Keratinocyte (primary cell): ENCODE measurements around the gene PLPP1.

Source experiments
- CTCF ChIP-seq, 3 experiments: IDR thresholded peaks in 1 of 3; conservative IDR thresholded peaks in 1 of 3; optimal IDR thresholded peaks in 1 of 3; 2 replicates in 2 of 3; 3 replicates in 1 of 3; pipeline versions ENCODE3 to v1.5.1; 2011; ENCODE audit warnings: low read length in 3 of 3, mild to moderate bottlenecking in 3 of 3, moderate library complexity in 2 of 3, control low read depth in 1 of 3, inconsistent platforms in 1 of 3; ENCODE audit not compliant: insufficient read depth in 2 of 3; ENCODE audit errors: extremely low read depth in 1 of 3
- EZH2 ChIP-seq: IDR thresholded peaks from one replicate; pipeline ENCODE4 v1.6.1; 2012; ENCODE audit warnings: inconsistent platforms, mild to moderate bottlenecking, low read length, moderate library complexity

- TF ChIP-seq CTCF (optimal IDR thresholded peaks at IDR 0.05 in 1 of 3, IDR thresholded peaks at IDR 0.05 in 1 of 3, conservative IDR thresholded peaks at IDR 0.05 in 1 of 3; ENCODE audit: extremely low read depth in 1 of 3, insufficient read depth in 2 of 3, low read length in 3 of 3) (no peak), EZH2 (no peak)
Measured at GRCh38 chr5:55391707-55392106, 143.1 kb downstream of the PLPP1 start.
